Measurements from ENCODE around the gene CHAT.

The CHAT gene

GRCh38 chr10:49613882-49614241 lies at the start of gene CHAT:
CHAT (plus strand) TSS chr10:49614037; CDS start chr10:49614190, 153 bp downstream.
- Histone ChIP-seq H3K36me3 (ENCODE audit: insufficient read depth, low read length) (no peaks in the 10 kb centered on the region), H3K4me1 (ENCODE audit: insufficient read depth, low read length) (no peaks in the 10 kb centered on the region), H3K9ac (ENCODE audit: low read length) (no peak within 1 kb of the TSS), H3K4me3 (ENCODE audit: low read depth in 1 of 2, low read length in 2 of 2) (no peak within 1 kb of the TSS), H3K9me3 (ENCODE audit: low read length) (no peaks in the 10 kb centered on the region), H3K27me3 (ENCODE audit: control insufficient read depth in 1 of 2, insufficient read depth in 2 of 2, low read length in 2 of 2) (peaks cover 25 to 65% of the 10 kb centered on the region in 2 donors), H3K27ac (ENCODE audit: low read depth, low read length) (no peak within 1 kb of the TSS)

- Histone ChIP-seq H3K27me3 (ENCODE audit: control insufficient read depth in 1 of 2, insufficient read depth in 2 of 2, low read length in 2 of 2) (no peaks in the 10 kb centered on the region), H3K36me3 (ENCODE audit: insufficient read depth, low read length) (no peaks in the 10 kb centered on the region), H3K9ac (ENCODE audit: low read length) (no peak overlapping the region), H3K4me1 (ENCODE audit: insufficient read depth, low read length) (no peaks in the 10 kb centered on the region), H3K9me3 (ENCODE audit: low read length) (no peaks in the 10 kb centered on the region), H3K27ac (ENCODE audit: low read depth, low read length) (no peak overlapping the region), H3K4me3 (ENCODE audit: low read depth in 1 of 2, low read length in 2 of 2) (no peak overlapping the region)
These were observed 49.3 kb upstream of the CHAT start for GRCh38 chr10:49564461-49565009.

- Histone ChIP-seq H3K4me3 (ENCODE audit: low read depth in 1 of 2, low read length in 2 of 2) (no peak overlapping the region), H3K27ac (ENCODE audit: low read depth, low read length) (no peak overlapping the region)
These were observed 46.0 kb upstream of the CHAT start for GRCh38 chr10:49567810-49568209.

GRCh38 chr10:49568235-49568634 lies 45.6 kb upstream of the CHAT start:
- peaks cover 6% of the 10 kb centered on the region for H3K4me1 ChIP-seq (ENCODE audit: insufficient read depth, low read length)
- H3K9me3 ChIP-seq (ENCODE audit: low read length), result no peaks in the 10 kb centered on the region
- H3K27ac ChIP-seq (ENCODE audit: low read depth, low read length), result no peak overlapping the region
- H3K27me3 ChIP-seq (ENCODE audit: control insufficient read depth in 1 of 2, insufficient read depth in 2 of 2, low read length in 2 of 2), result no peaks in the 10 kb centered on the region
- H3K4me3 ChIP-seq (ENCODE audit: low read depth in 1 of 2, low read length in 2 of 2), result no peak overlapping the region
- H3K36me3 ChIP-seq (ENCODE audit: insufficient read depth, low read length), result no peaks in the 10 kb centered on the region
- H3K9ac ChIP-seq (ENCODE audit: low read length), result no peak overlapping the region

More at GRCh38 chr10:49567810-49568209, 46.0 kb upstream of the CHAT start:
- no peaks in the 10 kb centered on the region for H3K36me3 ChIP-seq (ENCODE audit: insufficient read depth, low read length)
- no peak overlapping the region for H3K9ac ChIP-seq (ENCODE audit: low read length)
- H3K4me1 ChIP-seq (ENCODE audit: insufficient read depth, low read length), result peaks cover 6% of the 10 kb centered on the region
- no peaks in the 10 kb centered on the region for H3K9me3 ChIP-seq (ENCODE audit: low read length)
- no peaks in the 10 kb centered on the region for H3K27me3 ChIP-seq (ENCODE audit: control insufficient read depth in 1 of 2, insufficient read depth in 2 of 2, low read length in 2 of 2)

DNA sequence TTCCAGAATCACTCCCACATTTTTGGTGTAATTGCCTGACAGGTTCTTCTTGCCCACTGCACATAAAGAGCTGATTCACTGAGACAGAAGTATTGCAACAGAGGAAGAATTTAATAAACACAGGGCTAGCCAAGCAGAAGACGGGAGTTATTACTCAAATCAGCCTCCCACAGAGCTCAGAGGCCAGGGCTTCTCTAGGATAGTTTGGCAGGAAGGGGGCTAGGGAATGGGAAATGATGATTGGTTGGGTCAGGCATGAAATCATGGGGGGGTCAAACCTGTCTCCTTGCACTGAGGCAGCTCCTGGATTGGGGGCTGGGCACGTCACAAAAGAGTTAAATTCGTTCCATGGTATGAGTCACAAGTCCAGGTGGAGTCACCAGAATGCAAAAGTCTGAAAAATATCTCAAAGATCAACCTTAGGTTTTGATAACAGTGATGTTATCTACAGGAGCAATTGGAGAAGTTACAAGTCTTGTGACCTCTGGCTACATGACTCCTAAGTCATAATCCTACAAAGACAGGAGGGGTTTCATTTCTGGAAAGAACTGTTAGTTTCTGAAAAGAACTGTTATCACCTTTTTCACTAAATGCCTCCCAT lies 44.7 kb upstream of the CHAT start:
- Histone ChIP-seq H3K4me3 (ENCODE audit: low read depth in 1 of 2, low read length in 2 of 2) (no peak overlapping the region), H3K27me3 (ENCODE audit: control insufficient read depth in 1 of 2, insufficient read depth in 2 of 2, low read length in 2 of 2) (no peaks in the 10 kb centered on the region), H3K9me3 (ENCODE audit: low read length) (no peaks in the 10 kb centered on the region), H3K9ac (ENCODE audit: low read length) (no peak overlapping the region), H3K27ac (ENCODE audit: low read depth, low read length) (no peak overlapping the region), H3K4me1 (ENCODE audit: insufficient read depth, low read length) (peaks cover 6% of the 10 kb centered on the region), H3K36me3 (ENCODE audit: insufficient read depth, low read length) (no peaks in the 10 kb centered on the region)

GRCh38 chr10:49571388-49571787 lies 42.4 kb upstream of the CHAT start:
- Histone ChIP-seq H3K36me3 (ENCODE audit: insufficient read depth, low read length) (no peaks in the 10 kb centered on the region), H3K4me3 (ENCODE audit: low read depth in 1 of 2, low read length in 2 of 2) (no peak overlapping the region), H3K27ac (ENCODE audit: low read depth, low read length) (no peak overlapping the region), H3K4me1 (ENCODE audit: insufficient read depth, low read length) (peaks cover 6% of the 10 kb centered on the region), H3K27me3 (ENCODE audit: control insufficient read depth in 1 of 2, insufficient read depth in 2 of 2, low read length in 2 of 2) (no peaks in the 10 kb centered on the region), H3K9ac (ENCODE audit: low read length) (no peak overlapping the region), H3K9me3 (ENCODE audit: low read length) (no peaks in the 10 kb centered on the region)

DNA sequence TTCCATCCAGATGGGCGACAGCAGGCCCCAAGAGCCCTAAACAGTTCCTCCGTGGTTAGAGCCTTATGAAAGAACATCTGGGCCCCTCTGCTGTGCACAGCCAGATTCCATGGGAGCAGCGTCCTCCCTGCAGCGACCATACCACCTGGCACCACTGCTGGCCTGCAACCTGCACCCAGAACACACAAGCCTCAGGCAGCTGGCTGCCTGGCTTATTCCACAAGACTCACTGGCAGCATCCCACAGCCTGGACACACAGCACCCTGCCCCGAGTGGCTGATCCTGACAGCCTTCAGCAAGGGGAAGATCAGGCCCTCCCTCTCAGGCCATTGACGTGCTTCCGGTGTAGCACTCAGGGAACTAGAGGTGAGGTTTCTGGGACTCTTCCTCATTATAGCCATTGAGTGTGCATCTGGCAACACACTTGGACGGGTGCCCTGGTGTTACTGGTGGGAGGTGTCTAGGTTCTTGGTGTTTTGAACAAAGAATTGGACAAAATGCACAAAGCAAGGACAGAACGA lies 41.2 kb upstream of the CHAT start:
- Histone ChIP-seq H3K36me3 (ENCODE audit: insufficient read depth, low read length) (no peaks in the 10 kb centered on the region), H3K27ac (ENCODE audit: low read depth, low read length) (no peak overlapping the region), H3K9ac (ENCODE audit: low read length) (no peak overlapping the region), H3K4me3 (ENCODE audit: low read depth in 1 of 2, low read length in 2 of 2) (no peak overlapping the region), H3K9me3 (ENCODE audit: low read length) (no peaks in the 10 kb centered on the region), H3K27me3 (ENCODE audit: control insufficient read depth in 1 of 2, insufficient read depth in 2 of 2, low read length in 2 of 2) (no peaks in the 10 kb centered on the region), H3K4me1 (ENCODE audit: insufficient read depth, low read length) (peaks cover 6% of the 10 kb centered on the region)

DNA sequence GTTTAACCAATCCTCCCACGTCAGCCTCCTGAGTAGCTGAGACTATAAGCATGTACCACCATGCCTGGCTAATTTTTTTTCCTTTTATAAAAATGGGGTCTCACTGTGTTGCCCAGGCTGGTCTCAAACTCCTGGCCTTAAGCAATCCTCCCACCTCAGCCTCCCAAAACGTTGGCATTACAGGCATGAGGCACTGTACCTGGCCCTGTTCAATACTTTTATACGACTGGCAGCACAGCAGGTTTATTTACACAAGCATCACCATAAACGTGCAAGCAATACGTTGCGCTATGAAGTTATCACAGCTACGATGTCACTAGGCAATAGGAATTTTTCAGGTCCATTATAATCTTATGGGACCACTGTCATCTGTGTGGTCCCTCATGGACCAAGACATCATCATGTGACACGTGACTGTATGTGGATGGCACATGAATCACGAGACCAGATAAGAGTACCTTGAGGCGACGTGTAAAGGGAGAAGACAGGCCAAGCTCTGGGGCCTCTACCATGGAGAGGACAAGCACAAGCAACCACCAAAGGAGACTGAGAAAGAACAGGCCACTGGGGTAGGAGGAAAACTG lies 38.3 kb upstream of the CHAT start:
- H3K36me3 ChIP-seq (ENCODE audit: insufficient read depth, low read length), result no peaks in the 10 kb centered on the region
- H3K4me1 ChIP-seq (ENCODE audit: insufficient read depth, low read length), result peaks cover 12% of the 10 kb centered on the region
- no peak overlapping the region for H3K27ac ChIP-seq (ENCODE audit: low read depth, low read length)
- no peaks in the 10 kb centered on the region for H3K9me3 ChIP-seq (ENCODE audit: low read length)
- H3K9ac ChIP-seq (ENCODE audit: low read length), result no peak overlapping the region
- no peaks in the 10 kb centered on the region for H3K27me3 ChIP-seq (ENCODE audit: control insufficient read depth in 1 of 2, insufficient read depth in 2 of 2, low read length in 2 of 2)
- no peak overlapping the region for H3K4me3 ChIP-seq (ENCODE audit: low read depth in 1 of 2, low read length in 2 of 2)

DNA sequence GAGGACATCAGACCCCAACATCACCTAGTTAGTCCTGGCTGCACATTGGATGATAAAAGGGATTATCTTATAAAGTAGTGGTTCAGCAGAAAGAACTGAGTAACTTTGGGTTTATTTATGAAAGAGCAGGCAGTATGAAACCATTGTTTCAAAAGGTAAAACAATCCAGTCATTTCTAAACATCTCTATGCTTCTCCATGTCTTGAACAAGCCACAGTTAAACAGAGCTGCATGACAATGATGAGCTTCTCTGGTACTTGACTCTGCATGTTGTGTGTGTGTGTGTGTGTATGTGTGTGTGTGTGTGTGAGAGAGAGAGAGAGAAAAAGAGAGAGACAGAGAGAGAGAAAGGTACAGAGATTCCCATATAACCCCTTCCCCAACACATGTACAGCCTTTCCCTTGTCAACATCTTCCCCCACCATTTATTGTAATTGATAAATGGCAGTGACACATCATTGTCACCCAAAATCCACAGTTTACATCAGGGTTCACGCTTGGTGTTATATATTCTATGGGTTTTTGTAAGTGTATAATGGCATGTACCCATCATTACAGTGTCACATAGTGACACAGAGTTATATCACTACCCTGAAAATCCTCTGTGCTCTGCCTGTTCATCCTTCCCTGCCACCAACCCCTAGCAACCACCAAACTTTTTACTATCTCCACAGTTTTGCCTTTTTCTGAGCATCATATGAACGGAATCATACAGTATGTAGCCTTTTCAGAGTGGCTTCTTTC lies 36.5 kb upstream of the CHAT start:
- H3K27ac ChIP-seq (ENCODE audit: low read depth, low read length), result no peak overlapping the region

DNA sequence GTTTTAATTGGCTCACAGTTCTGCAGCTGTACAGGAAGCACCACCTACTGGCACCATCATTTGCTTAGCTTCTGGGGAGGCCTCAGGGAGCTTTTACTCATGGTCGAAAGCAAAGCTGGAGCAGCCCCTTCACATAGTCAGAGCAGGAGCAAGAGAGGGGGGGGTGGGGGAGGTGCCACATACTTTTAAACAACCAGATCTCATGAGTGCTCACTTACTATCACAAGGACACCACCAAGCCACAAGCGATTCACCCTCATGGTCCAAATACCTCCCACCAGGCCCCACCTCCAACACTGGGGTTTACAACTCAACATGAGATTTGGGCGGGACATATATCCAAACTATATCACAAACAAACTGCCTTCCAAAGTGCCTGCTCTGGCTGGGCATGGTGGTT lies 35.4 kb upstream of the CHAT start:
- no peaks in the 10 kb centered on the region for H3K9me3 ChIP-seq (ENCODE audit: low read length)
- no peak overlapping the region for H3K27ac ChIP-seq (ENCODE audit: low read depth, low read length)
- no peak overlapping the region for H3K9ac ChIP-seq (ENCODE audit: low read length)
- H3K4me1 ChIP-seq (ENCODE audit: insufficient read depth, low read length), result peaks cover 6% of the 10 kb centered on the region
- no peak overlapping the region for H3K4me3 ChIP-seq (ENCODE audit: low read depth in 1 of 2, low read length in 2 of 2)
- H3K36me3 ChIP-seq (ENCODE audit: insufficient read depth, low read length), result no peaks in the 10 kb centered on the region
- no peaks in the 10 kb centered on the region for H3K27me3 ChIP-seq (ENCODE audit: control insufficient read depth in 1 of 2, insufficient read depth in 2 of 2, low read length in 2 of 2)

More for the DNA sequence above, 36.5 kb upstream of the CHAT start:
- Histone ChIP-seq H3K4me1 (ENCODE audit: insufficient read depth, low read length) (peaks cover 6% of the 10 kb centered on the region), H3K4me3 (ENCODE audit: low read depth in 1 of 2, low read length in 2 of 2) (no peak overlapping the region), H3K9me3 (ENCODE audit: low read length) (no peaks in the 10 kb centered on the region), H3K36me3 (ENCODE audit: insufficient read depth, low read length) (no peaks in the 10 kb centered on the region), H3K9ac (ENCODE audit: low read length) (no peak overlapping the region), H3K27me3 (ENCODE audit: control insufficient read depth in 1 of 2, insufficient read depth in 2 of 2, low read length in 2 of 2) (no peaks in the 10 kb centered on the region)

GRCh38 chr10:49579621-49580020 lies 34.2 kb upstream of the CHAT start:
- Histone ChIP-seq H3K4me3 (ENCODE audit: low read depth in 1 of 2, low read length in 2 of 2) (no peak overlapping the region), H3K9ac (ENCODE audit: low read length) (no peak overlapping the region), H3K4me1 (ENCODE audit: insufficient read depth, low read length) (peaks cover 6% of the 10 kb centered on the region), H3K9me3 (ENCODE audit: low read length) (no peaks in the 10 kb centered on the region), H3K27ac (ENCODE audit: low read depth, low read length) (no peak overlapping the region), H3K27me3 (ENCODE audit: control insufficient read depth in 1 of 2, insufficient read depth in 2 of 2, low read length in 2 of 2) (no peaks in the 10 kb centered on the region), H3K36me3 (ENCODE audit: insufficient read depth, low read length) (no peaks in the 10 kb centered on the region)
